DOHH2 (cell line): Measurements from ENCODE around the gene ANO8.

Source experiments
- EZH2phosphoT487 ChIP-seq: fragments of 200-600 bp; sonication (generic); IDR thresholded peaks from 2 replicates; pipeline ENCODE4 v1.6.1; 2017; ENCODE audit warnings: borderline replicate concordance, mild to moderate bottlenecking, antibody characterized with exemption, low read length, moderate library complexity, mixed read lengths
- TF ChIP-seq, protein P1 (sequence below): fragments of 200-600 bp; sonication (generic); IDR thresholded peaks from one replicate; pipeline ENCODE4 v1.5.1; 2014; ENCODE audit warnings: antibody characterized with exemption, mild to moderate bottlenecking, low read depth, low read length; ENCODE audit not compliant: poor library complexity, severe bottlenecking

DNA sequence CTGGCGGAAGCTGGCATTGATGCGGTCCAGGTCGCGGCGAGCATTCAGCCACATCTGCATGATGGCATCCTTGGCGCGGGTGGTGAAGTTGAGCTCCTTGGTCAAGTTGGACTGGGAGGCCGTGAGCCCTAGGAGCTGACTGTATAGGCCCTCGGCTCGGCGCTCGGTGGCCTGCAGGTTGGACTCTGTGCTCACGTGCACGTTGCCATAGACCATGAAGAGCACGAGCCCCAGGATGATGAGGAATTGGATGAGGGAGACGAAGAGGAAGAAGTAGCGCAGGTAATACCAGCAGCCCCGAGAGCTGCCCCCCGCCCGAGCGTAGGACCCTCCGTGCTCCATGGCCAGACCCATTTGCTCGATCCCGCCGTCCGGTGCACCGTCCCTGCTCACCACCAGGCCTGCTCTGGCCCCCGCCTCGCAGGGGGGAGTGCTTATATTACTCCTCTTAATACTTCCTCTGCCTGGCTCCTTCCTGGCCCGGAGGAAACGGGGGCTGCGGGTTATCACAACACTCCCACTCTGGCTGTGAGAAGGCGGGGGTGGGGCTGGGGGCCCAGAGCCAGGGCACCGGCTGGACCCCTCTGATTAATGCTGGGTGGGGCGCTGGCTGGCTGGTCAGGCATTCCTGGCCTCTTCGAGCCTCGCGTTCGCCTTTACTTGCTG lies 42.4 kb upstream of the ANO8 start, which contains the start of gene PLVAP:
- TF ChIP-seq, protein P1, sequence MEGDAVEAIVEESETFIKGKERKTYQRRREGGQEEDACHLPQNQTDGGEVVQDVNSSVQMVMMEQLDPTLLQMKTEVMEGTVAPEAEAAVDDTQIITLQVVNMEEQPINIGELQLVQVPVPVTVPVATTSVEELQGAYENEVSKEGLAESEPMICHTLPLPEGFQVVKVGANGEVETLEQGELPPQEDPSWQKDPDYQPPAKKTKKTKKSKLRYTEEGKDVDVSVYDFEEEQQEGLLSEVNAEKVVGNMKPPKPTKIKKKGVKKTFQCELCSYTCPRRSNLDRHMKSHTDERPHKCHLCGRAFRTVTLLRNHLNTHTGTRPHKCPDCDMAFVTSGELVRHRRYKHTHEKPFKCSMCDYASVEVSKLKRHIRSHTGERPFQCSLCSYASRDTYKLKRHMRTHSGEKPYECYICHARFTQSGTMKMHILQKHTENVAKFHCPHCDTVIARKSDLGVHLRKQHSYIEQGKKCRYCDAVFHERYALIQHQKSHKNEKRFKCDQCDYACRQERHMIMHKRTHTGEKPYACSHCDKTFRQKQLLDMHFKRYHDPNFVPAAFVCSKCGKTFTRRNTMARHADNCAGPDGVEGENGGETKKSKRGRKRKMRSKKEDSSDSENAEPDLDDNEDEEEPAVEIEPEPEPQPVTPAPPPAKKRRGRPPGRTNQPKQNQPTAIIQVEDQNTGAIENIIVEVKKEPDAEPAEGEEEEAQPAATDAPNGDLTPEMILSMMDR = no peak
- no peak for TF ChIP-seq EZH2phosphoT487
